CD14-positive monocyte (primary cell): Measurements from ENCODE around the gene KCNQ1. TPM values are rescaled to one million over a fixed set of nuclear protein-coding genes. Genes with fewer than 3 reads are reported as not detected.

Source experiments
- DNase-seq, 3 donors: peaks; one replicate each; pipeline ENCODE4 v3.0.0-alpha.2; 2011 to 2022
- H2AFZ ChIP-seq: 2 replicates; pipeline ENCODE4 v1.6.0; 2012; ENCODE audit warnings: mild to moderate bottlenecking, low read depth, low read length, inconsistent platforms; ENCODE audit not compliant: insufficient read depth, poor library complexity, severe bottlenecking
- H3K27ac ChIP-seq, 2 donors: 1 replicate in 1 of 2; 2 replicates in 1 of 2; pipeline ENCODE4 v1.5.1; 2012 to 2013; ENCODE audit warnings: low read length in 2 of 2, control low read depth in 1 of 2, inconsistent platforms in 1 of 2, low read depth in 1 of 2, mild to moderate bottlenecking in 1 of 2
- H3K27me3 ChIP-seq, 2 donors: one replicate each; pipeline versions ENCODE4 v1.6.0 to v1.6.1; 2011 to 2013; ENCODE audit warnings: low read length in 2 of 2; ENCODE audit not compliant: control insufficient read depth in 2 of 2, insufficient read depth in 2 of 2
- H3K36me3 ChIP-seq, 2 donors: replicated peaks in 1 of 2; 1 replicate in 1 of 2; 2 replicates in 1 of 2; pipeline versions ENCODE4 v1.5.1 to v1.6.1; 2012 to 2013; ENCODE audit warnings: low read length in 2 of 2, control low read depth in 1 of 2, inconsistent platforms in 1 of 2, mild to moderate bottlenecking in 1 of 2; ENCODE audit not compliant: insufficient read depth in 2 of 2, control insufficient read depth in 1 of 2
- H3K4me1 ChIP-seq, 2 donors: 1 replicate in 1 of 2; 2 replicates in 1 of 2; pipeline versions ENCODE4 v1.5.1 to v1.6.1; 2012 to 2013; ENCODE audit warnings: low read length in 2 of 2, control low read depth in 1 of 2, inconsistent platforms in 1 of 2, mild to moderate bottlenecking in 1 of 2, moderate library complexity in 1 of 2; ENCODE audit not compliant: insufficient read depth in 2 of 2, control insufficient read depth in 1 of 2
- H3K4me2 ChIP-seq: replicated peaks from 2 replicates; pipeline ENCODE3; 2012; ENCODE audit warnings: low read length, moderate library complexity, mild to moderate bottlenecking; ENCODE audit not compliant: poor library complexity, severe bottlenecking; ENCODE audit errors: extremely low read depth
- H3K4me3 ChIP-seq, 3 experiments: fragments of 200-600 bp in 1 of 3; sonication (generic) in 1 of 3; replicated peaks in 1 of 3; 1 replicate in 2 of 3; 2 replicates in 1 of 3; pipeline ENCODE4 v1.5.1; 2011 to 2013; ENCODE audit warnings: low read length in 3 of 3, mild to moderate bottlenecking in 3 of 3, control low read depth in 2 of 3, low read depth in 2 of 3, inconsistent platforms in 1 of 3, moderate library complexity in 1 of 3
- H3K79me2 ChIP-seq: 2 replicates; pipeline ENCODE4 v1.6.0; 2012; ENCODE audit warnings: mild to moderate bottlenecking, control low read depth, inconsistent platforms, low read length, moderate library complexity; ENCODE audit not compliant: insufficient read depth
- H3K9ac ChIP-seq: 2 replicates; pipeline ENCODE4 v1.6.0; 2017; ENCODE audit warnings: low read length, mild to moderate bottlenecking; ENCODE audit not compliant: insufficient read depth, poor library complexity, severe bottlenecking
- H3K9me3 ChIP-seq, 2 donors: replicated peaks in 1 of 2; 1 replicate in 1 of 2; 2 replicates in 1 of 2; pipeline versions ENCODE4 v1.5.1 to v1.6.1; 2012 to 2013; ENCODE audit warnings: low read length in 2 of 2, control low read depth in 1 of 2; ENCODE audit not compliant: control insufficient read depth in 1 of 2, insufficient read depth in 1 of 2
- H4K20me1 ChIP-seq: 2 replicates; pipeline ENCODE4 v1.6.0; 2012; ENCODE audit warnings: mild to moderate bottlenecking, low read length, control low read depth, moderate library complexity; ENCODE audit not compliant: insufficient read depth
- H3K27ac Mint-ChIP-seq, 7 donors: one replicate each; pipeline ENCODE4 v1.8.0; 2020; ENCODE audit warnings: mild to moderate bottlenecking in 7 of 7, mixed read lengths in 7 of 7, moderate library complexity in 6 of 7, inconsistent platforms in 2 of 7
- H3K27me3 Mint-ChIP-seq, 3 donors: one replicate each; pipeline ENCODE4 v1.8.0; 2021 to 2022; ENCODE audit warnings: low read depth in 3 of 3, mild to moderate bottlenecking in 3 of 3, mixed read lengths in 3 of 3, moderate library complexity in 3 of 3, inconsistent platforms in 1 of 3
- H3K36me3 Mint-ChIP-seq, 2 donors: one replicate each; pipeline ENCODE4 v1.8.0; 2020; ENCODE audit warnings: mixed read lengths in 2 of 2, inconsistent platforms in 1 of 2, mild to moderate bottlenecking in 1 of 2
- H3K4me1 Mint-ChIP-seq: one replicate; pipeline ENCODE4 v1.8.0; 2020; ENCODE audit warnings: mild to moderate bottlenecking, mixed read lengths
- H3K4me3 Mint-ChIP-seq, 2 donors: one replicate each; pipeline ENCODE4 v1.8.0; 2020; ENCODE audit warnings: mild to moderate bottlenecking in 2 of 2, mixed read lengths in 2 of 2, moderate library complexity in 1 of 2
- H3K9me3 Mint-ChIP-seq, 7 donors: one replicate each; pipeline ENCODE4 v1.8.0; 2020 to 2022; ENCODE audit warnings: mixed read lengths in 7 of 7, mild to moderate bottlenecking in 6 of 7, moderate library complexity in 6 of 7, inconsistent platforms in 2 of 7
- CTCF ChIP-seq: fragments of 200-600 bp; IDR thresholded peaks from one replicate; pipeline ENCODE4 v1.8.0; 2022; ENCODE audit warnings: antibody characterized with exemption, mild to moderate bottlenecking
- WGBS: methylation state at CpG from one replicate; pipeline ENCODE4 v1.1.5; 2013; ENCODE audit warnings: missing lambda C conversion rate; ENCODE audit not compliant: insufficient coverage; 5-methylcytosine and 5-hydroxymethylcytosine counted together
- intact Hi-C, 2 donors: fragments of 100-400 bp; cut with micrococcal nuclease; formaldehyde crosslinking; loops; one replicate each; pipeline versions ENCODE4 v1.15.0 to v1.15.1; 2023
- polyA plus RNA-seq, 3 donors: library from polyadenylated mRNA; depleted of rRNA in 1 of 3; unstranded in 2 of 3; stranded (reverse) in 1 of 3; fragments of 300-500 nt in 2 of 3; fragments of >200 nt in 1 of 3; fragmentation: Illumina TruSeq in 2 of 3; gene quantifications; 1 replicate in 2 of 3; 2 replicates in 1 of 3; pipeline ENCODE4 v1.2.3, GENCODE V29; 2012 to 2021

KCNQ1 gene
- polyA plus RNA-seq, 3 donors = 14.9 to 31.8 (median 21.6) TPM

- H3K9me3 Mint-ChIP-seq = peaks cover 0 to 8% (median 2%) of the 10 kb centered on the region in 7 donors
- no peak overlapping the region for H3K4me2 ChIP-seq
- peaks cover 4 to 14% of the 10 kb centered on the region in 2 donors for H3K36me3 ChIP-seq
- no peak overlapping the region for H3K27ac Mint-ChIP-seq
- no peak overlapping the region for H2AFZ ChIP-seq
- H3K9ac ChIP-seq = no peak overlapping the region
- DNase-seq = no peak
- H3K4me3 Mint-ChIP-seq = no peak overlapping the region
- H3K4me1 Mint-ChIP-seq = peaks cover 12% of the 10 kb centered on the region
- peaks cover 0 to 7% of the 10 kb centered on the region in 2 donors for H3K9me3 ChIP-seq
- H3K27me3 Mint-ChIP-seq = peaks cover 0 to 6% (median 0%) of the 10 kb centered on the region in 3 donors
- intact Hi-C loops = no loop called here
- H3K27ac ChIP-seq = no peak overlapping the region
- H3K4me3 ChIP-seq = no peak overlapping the region
- WGBS = 97% methylated on average over 10 of the region's 14 CpGs
- no peaks in the 10 kb centered on the region for H3K27me3 ChIP-seq
- H4K20me1 ChIP-seq = peaks cover 92% of the 10 kb centered on the region
- peaks cover 30 to 37% of the 10 kb centered on the region in 2 donors for H3K36me3 Mint-ChIP-seq
- H3K4me1 ChIP-seq = no peaks in the 10 kb centered on the region
- no peaks in the 10 kb centered on the region for H3K79me2 ChIP-seq
- TF ChIP-seq CTCF = no peak
Observed at GRCh38 chr11:2708757-2709281, 264.0 kb downstream of the KCNQ1 start.

GRCh38 chr11:2709429-2709828, 264.6 kb downstream of the KCNQ1 start:
- H2AFZ ChIP-seq = no peak overlapping the region
- no peak overlapping the region for H3K27ac Mint-ChIP-seq
- WGBS = 8% methylated on average over 7 of the region's 8 CpGs

More at GRCh38 chr11:2709429-2709828, 264.6 kb downstream of the KCNQ1 start:
- H3K4me3 Mint-ChIP-seq = no peak overlapping the region
- no peak overlapping the region for H3K4me3 ChIP-seq
- H3K36me3 ChIP-seq = peaks cover 7 to 20% of the 10 kb centered on the region in 2 donors
- H3K9me3 ChIP-seq = peaks cover 0 to 7% of the 10 kb centered on the region in 2 donors
- H3K27me3 ChIP-seq = no peaks in the 10 kb centered on the region
- H3K4me2 ChIP-seq = no peak overlapping the region
- intact Hi-C loops = no loop called here
- H3K36me3 Mint-ChIP-seq = peaks cover 31 to 37% of the 10 kb centered on the region in 2 donors
- peaks cover 0 to 2% (median 0%) of the 10 kb centered on the region in 3 donors for H3K27me3 Mint-ChIP-seq
- H4K20me1 ChIP-seq = peaks cover 90% of the 10 kb centered on the region
- no peak for TF ChIP-seq CTCF
- H3K9ac ChIP-seq = no peak overlapping the region
- H3K79me2 ChIP-seq = no peaks in the 10 kb centered on the region
- no peaks in the 10 kb centered on the region for H3K4me1 ChIP-seq
- no peak overlapping the region for H3K27ac ChIP-seq
- H3K9me3 Mint-ChIP-seq = peaks cover 0 to 7% (median 2%) of the 10 kb centered on the region in 7 donors
- DNase-seq = no peak
- H3K4me1 Mint-ChIP-seq = peaks cover 12% of the 10 kb centered on the region
